ENCODE results near the gene RSPO3. TPM values are rescaled to one million over a fixed set of nuclear protein-coding genes. Genes with fewer than 3 reads are reported as not detected.

The RSPO3 gene
- total RNA-seq, 1 experiment from 2014 or later: 0.52 TPM

DNA sequence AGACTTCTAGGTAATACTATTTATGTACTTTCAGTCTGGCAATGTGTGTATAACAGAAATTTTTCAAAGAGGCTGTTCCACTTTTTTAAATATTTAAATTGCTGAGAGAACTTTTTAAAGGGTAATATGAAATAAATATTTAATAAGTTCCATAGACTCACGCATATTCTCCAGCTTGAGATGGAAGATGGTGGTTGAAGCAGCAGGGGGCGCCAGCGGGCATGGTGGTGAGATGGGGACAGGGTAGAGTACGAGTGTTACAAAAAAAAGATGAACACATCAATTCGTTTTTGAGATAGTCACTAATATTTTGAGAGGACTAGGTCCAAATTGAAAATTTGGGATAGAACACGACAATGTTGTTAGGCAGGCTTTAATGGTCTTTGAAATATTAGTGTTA is 68.4 kb downstream of the RSPO3 start:
- ChIA-PET POLR2A (ENCODE audit: low non-redundant PET) (interaction anchor here (0.6 kb wide), 1 partner anchor 419 kb away, joined by 3 read pairs; no protein-coding TSS in a partner anchor), CTCF (interaction anchor here (0.6 kb wide), 1 partner anchor 79 kb away, joined by 3 read pairs; the partner anchor contains the start of gene RNF146)
- no peaks in the 10 kb centered on the region for H3K36me3 ChIP-seq (ENCODE audit: insufficient read depth, low read length, poor library complexity, severe bottlenecking)
- peaks cover 12% of the 10 kb centered on the region for H3K4me1 ChIP-seq (ENCODE audit: insufficient read depth, low read length, poor library complexity, severe bottlenecking)
- no peak overlapping the region for H3K4me3 ChIP-seq (ENCODE audit: low read depth, low read length, poor library complexity, severe bottlenecking)
- BruUV-seq (replicated peaks): no TSS peak
- no peak overlapping the region for H3K27ac ChIP-seq (ENCODE audit: low read depth, low read length, poor library complexity, severe bottlenecking)
- intact Hi-C loops (cut with micrococcal nuclease; ENCODE audit: unreplicated experiment): no loop called here
- DNase-seq (ENCODE audit: low spot score): peak; percentile 52
- TF ChIP-seq, protein P1, sequence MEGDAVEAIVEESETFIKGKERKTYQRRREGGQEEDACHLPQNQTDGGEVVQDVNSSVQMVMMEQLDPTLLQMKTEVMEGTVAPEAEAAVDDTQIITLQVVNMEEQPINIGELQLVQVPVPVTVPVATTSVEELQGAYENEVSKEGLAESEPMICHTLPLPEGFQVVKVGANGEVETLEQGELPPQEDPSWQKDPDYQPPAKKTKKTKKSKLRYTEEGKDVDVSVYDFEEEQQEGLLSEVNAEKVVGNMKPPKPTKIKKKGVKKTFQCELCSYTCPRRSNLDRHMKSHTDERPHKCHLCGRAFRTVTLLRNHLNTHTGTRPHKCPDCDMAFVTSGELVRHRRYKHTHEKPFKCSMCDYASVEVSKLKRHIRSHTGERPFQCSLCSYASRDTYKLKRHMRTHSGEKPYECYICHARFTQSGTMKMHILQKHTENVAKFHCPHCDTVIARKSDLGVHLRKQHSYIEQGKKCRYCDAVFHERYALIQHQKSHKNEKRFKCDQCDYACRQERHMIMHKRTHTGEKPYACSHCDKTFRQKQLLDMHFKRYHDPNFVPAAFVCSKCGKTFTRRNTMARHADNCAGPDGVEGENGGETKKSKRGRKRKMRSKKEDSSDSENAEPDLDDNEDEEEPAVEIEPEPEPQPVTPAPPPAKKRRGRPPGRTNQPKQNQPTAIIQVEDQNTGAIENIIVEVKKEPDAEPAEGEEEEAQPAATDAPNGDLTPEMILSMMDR (conservative IDR thresholded peaks at IDR 0.05; ENCODE audit: low read depth, low read length): peak; percentile 80
- TF ChIP-seq EZH2 (IDR thresholded peaks at IDR 0.05; ENCODE audit: borderline replicate concordance, low read depth, low read length, poor library complexity, severe bottlenecking): no peak
- H3K27me3 ChIP-seq (replicated peaks; ENCODE audit: insufficient read depth, low read depth, low read length, poor library complexity): no peaks in the 10 kb centered on the region
- peaks cover under 1% of the 10 kb centered on the region for H3K9me3 ChIP-seq (ENCODE audit: low read depth, low read length, poor library complexity, severe bottlenecking)

DNA sequence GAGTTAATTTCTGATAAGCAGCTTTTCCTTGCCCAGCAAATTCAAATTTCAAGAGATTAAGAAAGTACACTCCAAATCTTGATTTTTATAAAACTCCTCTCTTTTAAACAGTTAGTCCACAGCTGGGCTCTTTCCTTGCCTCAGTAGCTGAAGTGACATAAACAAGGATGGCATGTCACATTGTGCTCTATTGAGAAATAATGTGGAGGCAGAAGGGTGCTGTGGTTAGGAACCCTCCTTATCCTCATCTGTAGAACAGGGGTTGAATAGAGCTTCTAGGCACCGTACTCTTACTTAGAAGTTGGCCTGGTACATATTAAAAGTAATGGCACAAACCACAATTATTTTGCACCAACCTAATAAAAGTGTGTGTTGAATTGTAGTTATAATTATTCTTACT is 70.3 kb downstream of the RSPO3 start:
- H3K4me1 ChIP-seq (ENCODE audit: insufficient read depth, low read length, poor library complexity, severe bottlenecking): no peaks in the 10 kb centered on the region
- H3K27ac ChIP-seq (ENCODE audit: low read depth, low read length, poor library complexity, severe bottlenecking): no peak overlapping the region
- H3K9me3 ChIP-seq (ENCODE audit: low read depth, low read length, poor library complexity, severe bottlenecking): no peaks in the 10 kb centered on the region
- BruUV-seq (replicated peaks): no TSS peak
- intact Hi-C loops (cut with micrococcal nuclease; ENCODE audit: unreplicated experiment): no loop called here
- TF ChIP-seq, protein P1 (conservative IDR thresholded peaks at IDR 0.05; ENCODE audit: low read depth, low read length): no peak
- TF ChIP-seq EZH2 (IDR thresholded peaks at IDR 0.05; ENCODE audit: borderline replicate concordance, low read depth, low read length, poor library complexity, severe bottlenecking): no peak
- no peak for DNase-seq (ENCODE audit: low spot score)
- H3K4me3 ChIP-seq (ENCODE audit: low read depth, low read length, poor library complexity, severe bottlenecking): no peak overlapping the region
- no peaks in the 10 kb centered on the region for H3K36me3 ChIP-seq (ENCODE audit: insufficient read depth, low read length, poor library complexity, severe bottlenecking)
- CTCF ChIA-PET: no interaction called here
- POLR2A ChIA-PET (ENCODE audit: low non-redundant PET): interaction anchor here (0.9 kb wide), 1 partner anchor 1181 kb away, joined by 3 read pairs; no protein-coding TSS in a partner anchor
- no peaks in the 10 kb centered on the region for H3K27me3 ChIP-seq (replicated peaks; ENCODE audit: insufficient read depth, low read depth, low read length, poor library complexity)

DNA sequence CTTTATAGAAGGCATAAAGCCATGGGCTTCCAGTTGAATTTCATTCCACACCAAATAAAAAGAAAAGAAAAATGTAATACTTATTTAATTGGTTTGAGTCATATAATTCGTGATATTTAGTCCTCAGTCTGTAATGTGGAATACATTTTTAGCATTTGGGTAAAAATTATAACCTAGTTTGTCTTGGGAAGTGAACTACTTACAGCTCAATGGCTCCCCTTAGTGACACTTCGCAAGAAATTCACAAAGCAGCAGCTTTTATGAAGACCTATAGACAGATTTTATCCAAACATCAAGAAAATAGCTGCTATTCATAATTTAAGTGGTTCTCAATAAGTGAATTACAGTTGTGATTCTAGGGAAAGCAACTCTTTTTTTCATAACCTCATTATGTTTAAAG is 72.1 kb downstream of the RSPO3 start:
- DNase-seq (ENCODE audit: low spot score): peak; percentile 54
- Histone ChIP-seq H3K4me3 (ENCODE audit: low read depth, low read length, poor library complexity, severe bottlenecking) (no peak overlapping the region), H3K27ac (ENCODE audit: low read depth, low read length, poor library complexity, severe bottlenecking) (no peak overlapping the region), H3K36me3 (ENCODE audit: insufficient read depth, low read length, poor library complexity, severe bottlenecking) (no peaks in the 10 kb centered on the region), H3K4me1 (ENCODE audit: insufficient read depth, low read length, poor library complexity, severe bottlenecking) (no peaks in the 10 kb centered on the region), H3K9me3 (ENCODE audit: low read depth, low read length, poor library complexity, severe bottlenecking) (no peaks in the 10 kb centered on the region), H3K27me3 (replicated peaks; ENCODE audit: insufficient read depth, low read depth, low read length, poor library complexity) (no peaks in the 10 kb centered on the region)
- TF ChIP-seq, protein P1 (conservative IDR thresholded peaks at IDR 0.05; ENCODE audit: low read depth, low read length): peak; percentile 80
- no peak for TF ChIP-seq EZH2 (IDR thresholded peaks at IDR 0.05; ENCODE audit: borderline replicate concordance, low read depth, low read length, poor library complexity, severe bottlenecking)
- ChIA-PET CTCF (interaction anchor here (0.5 to 1.0 kb wide), 3 partner anchors 326 to 1069 kb away, joined by 3 to 11 read pairs (median 8); no protein-coding TSS in a partner anchor), POLR2A (ENCODE audit: low non-redundant PET) (no interaction called here)
- BruUV-seq (replicated peaks): no TSS peak
- intact Hi-C loops (cut with micrococcal nuclease; ENCODE audit: unreplicated experiment): loop anchor here (2.0 to 10.0 kb wide), 3 partner anchors 70 to 536 kb away; no protein-coding TSS in a partner anchor

Data from A673 (cell line).